Activated T-cell treated with anti-CD3 and anti-CD28 coated beads for 24 hours (primary cell): ENCODE data around the gene GPR61.

Experiments used
- DNase-seq: peaks from one replicate; pipeline ENCODE4 v3.0.0-alpha.2; 2020; ENCODE audit warnings: low read depth

The GPR61 gene

DNA sequence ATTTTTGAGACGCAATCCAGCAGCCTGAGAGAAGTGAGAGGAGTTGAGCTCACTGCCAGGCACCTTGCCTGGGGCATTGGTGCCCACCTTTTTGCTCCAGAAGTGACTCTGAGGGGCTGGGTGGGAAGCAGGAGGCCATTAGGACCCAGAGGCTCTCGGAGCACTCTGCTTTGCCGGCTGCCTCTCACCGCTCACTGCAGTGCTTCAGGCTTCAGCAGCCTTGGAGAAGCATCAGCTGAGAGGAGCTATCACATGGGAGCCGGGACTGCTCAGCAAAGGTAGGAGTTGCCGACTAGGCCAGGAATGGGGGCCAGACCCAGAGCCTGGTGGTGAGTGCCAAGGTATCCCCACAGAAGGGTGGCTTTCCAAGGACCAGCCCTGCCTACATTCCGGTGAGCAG, at the start of gene GPR61:
TSS of gene GPR61 (plus strand) at position 197 of the 400 bp plus-strand sequence. CDS start 3,151 bp downstream, outside the sequence.
- no peak for DNase-seq

DNA sequence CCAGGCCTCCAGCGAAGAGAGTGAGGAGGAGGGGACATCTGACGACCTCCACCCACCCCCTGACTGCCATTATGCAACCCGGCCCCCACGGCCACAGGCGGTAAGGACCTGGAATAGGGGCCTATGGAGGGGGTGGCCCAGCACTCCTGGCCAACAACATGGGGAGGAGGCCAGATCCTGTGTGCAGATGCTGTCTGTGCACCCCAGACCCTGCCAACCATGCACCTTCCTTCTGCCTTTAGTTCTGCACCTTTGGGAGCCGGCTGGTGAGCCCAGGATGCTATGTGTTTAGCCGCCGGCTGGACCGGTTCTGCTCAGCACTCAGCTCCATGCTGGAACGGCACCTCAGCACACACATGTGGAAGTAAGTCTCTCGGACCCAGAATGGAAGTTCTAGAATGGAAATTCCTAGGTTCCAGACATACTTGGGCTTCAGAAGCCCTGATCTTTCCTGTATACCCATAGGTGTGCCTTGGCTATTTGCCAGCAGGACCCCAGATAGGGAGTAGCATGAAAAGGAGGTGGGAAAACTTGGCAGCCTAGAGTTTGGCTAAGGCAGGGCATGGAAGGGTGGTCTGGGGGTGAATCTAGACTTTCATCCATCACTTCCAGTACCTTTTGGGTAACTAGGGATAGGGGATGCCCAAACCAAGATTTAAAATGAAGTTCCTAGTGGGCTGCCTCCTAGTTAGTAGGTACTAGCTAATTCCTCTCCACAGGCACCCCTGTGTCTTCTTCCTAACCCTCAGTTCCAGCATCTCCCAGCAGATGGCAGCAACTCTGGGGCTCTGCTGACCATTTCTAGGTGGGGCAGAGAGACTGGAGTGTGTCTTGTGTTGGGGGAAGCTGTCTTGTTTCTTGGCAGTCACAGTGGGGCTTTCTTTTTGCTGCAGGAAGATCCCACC, 49.4 kb upstream of the GPR61 start:
- peak; percentile 62 for DNase-seq

DNA sequence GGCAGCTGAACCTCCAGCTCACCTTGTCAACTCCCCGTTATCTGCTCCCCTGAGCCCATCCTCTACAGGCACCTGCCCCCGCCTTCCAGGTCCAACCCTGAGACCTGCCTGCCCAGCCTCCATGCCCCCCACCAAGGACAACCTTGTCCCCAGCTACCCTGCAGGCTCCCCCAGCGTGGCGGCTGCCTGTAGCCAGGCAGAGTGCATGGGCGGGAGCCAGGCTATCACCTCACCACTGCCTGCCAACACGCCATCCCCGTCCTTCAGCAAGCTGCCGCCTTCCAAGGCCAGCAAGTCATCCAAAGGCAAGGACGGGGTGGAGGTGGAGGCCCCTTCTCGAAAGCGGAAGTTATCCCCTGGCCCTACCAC, 48.8 kb upstream of the GPR61 start:
- DNase-seq, result no peak

DNA sequence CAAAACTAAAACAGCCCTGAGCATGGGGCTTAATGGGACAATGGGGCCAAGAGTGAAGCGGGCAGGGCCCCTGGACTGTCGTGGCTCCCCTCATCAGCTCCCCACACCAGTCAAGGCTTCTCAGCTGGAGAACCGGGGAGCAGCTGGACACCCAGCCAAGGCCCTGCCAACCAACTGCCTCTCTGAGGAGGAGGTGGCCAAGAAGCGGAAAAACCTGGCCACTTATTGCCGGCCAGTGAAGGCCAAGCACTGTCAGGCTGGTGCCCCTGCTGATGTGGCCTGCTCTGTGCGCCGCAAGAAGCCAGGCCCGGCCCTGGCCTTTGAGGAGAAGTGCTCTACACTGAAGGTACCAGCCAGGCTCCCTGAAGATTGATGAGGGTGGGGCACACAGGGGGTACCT, 48.3 kb upstream of the GPR61 start:
- no peak for DNase-seq

DNA sequence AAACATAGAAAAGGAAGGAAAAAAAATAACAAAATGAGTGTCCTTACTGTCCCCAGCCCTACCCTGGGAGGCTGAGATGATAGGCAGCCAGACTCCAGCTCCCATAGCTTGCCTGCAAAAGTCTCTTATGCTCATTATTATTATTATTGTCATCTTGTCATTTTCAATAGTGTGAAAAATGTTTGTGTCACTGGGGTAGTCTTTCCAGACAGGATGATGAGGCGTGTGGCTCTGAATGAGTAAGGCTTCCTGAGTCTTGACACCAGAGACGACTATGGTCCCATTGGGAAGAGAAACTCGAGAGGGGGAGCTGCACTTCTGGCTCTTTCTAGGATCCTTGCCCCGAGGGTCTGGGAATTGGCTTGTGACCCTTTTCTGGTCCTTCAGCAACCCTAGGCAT, 46.9 kb upstream of the GPR61 start:
- no peak for DNase-seq

- DNase-seq, result no peak
Observed at GRCh38 chr1:109493227-109493626, 46.4 kb upstream of the GPR61 start.

DNA sequence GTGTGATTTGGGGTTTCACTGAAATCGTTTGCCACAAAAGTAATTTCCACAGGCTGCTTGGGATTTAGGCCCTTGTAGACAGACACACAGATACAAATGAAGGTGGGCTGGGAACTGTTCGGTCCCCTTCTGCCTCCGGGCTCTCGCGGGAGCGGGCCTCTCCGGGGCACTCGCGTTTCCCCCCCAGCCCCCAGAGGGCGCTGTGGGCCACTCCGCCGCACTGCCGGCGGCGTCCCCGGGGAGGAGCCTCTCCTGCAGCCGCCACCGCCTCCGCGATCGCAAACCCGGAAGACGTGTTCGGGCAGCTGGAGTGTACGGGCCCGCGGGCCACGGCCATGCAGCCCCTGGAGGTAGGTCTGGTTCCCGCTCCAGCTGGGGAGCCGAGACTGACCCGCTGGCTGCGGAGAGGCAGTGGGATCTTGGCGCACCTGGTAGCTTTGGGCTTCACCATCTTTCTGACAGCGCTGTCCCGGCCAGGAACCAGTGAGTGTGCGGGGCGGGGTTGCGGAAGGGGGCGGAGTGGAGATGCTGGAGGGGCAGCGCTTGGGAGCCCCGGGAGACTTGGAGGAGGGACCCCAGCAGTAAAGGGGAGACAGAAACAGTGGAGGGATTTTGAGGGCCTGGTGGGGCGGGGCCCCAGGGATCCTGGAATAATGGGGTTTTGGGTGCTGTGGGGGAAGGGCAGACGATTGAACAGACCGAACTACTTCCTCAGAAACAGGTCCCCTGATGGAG, 45.7 kb upstream of the GPR61 start, which contains the start of gene CYB561D1:
TSS of gene CYB561D1 (plus strand) at position 290 of the 735 bp plus-strand sequence. CDS start at position 336, 46 bp downstream.
- peak; percentile 83 for DNase-seq

- no peak for DNase-seq
Observed at GRCh38 chr1:109495738-109496137, 43.9 kb upstream of the GPR61 start.

DNA sequence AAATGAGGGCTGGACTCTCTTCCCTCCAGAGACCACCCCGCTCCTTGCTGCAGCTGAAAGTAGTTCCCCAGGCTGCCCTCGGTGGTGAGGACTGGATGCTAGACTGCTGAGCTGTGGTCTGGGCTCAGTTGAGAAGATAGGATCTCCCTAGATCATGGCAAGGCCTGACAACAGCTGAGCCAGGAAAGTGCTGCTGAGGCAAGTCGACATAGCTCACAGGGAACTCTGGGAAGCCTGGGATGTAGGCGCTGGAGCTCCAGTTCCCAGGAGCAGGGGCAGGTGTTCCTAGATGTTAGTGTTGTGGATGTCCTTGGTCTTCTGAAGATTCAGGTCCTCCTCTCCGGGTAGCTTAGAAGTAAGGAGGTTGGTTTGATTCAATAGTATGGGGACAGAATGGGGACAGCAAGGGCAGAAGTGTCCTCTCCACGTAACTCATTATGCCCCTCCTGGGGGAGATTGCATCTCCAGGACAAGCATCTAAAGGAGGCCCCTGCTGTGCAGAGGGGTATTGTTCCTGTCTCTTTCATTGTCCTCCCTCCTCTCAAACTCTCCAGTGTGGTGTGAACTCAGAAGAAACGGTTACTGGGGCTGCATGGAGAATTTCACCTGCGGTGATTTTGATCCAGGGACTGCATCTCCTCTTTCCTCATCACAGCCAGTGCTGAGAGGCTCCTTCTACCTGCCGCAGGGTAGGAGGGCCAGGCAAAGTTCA, 42.1 kb upstream of the GPR61 start:
- DNase-seq, result no peak

DNA sequence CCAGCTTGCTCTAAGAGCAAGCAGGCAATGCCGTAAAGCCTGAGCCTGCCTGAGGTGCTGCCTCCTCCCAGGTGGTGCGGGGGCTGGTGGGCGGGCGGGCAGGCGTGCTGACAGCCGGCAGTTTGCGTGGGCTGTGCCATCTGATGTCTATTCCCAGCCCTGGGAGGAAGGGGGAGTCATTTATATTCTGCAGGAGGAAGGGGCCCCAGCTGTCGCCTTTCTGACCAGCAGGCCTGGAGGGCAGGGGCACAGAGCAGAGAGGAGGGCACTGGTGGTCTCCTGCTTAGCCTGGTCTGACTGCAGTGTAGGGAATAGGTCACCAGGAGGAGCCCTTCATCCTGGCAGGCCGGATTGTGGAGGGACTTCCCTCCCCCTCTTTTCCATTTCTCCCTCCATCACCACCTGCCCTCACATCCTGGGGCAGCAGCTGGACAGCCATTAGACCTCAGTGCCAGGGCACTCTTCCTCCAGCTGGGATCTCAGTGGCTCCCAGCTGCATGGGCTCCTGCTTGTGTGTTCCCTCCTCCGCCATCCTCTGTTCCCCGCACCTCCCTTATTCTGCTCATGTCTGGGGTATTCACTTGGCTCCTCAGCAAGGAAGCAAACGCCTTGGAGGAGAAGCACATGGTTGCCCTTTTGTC, 41.4 kb upstream of the GPR61 start:
- DNase-seq, result no peak

- no peak for DNase-seq
Observed at GRCh38 chr1:109499081-109499480, 40.6 kb upstream of the GPR61 start.

DNA sequence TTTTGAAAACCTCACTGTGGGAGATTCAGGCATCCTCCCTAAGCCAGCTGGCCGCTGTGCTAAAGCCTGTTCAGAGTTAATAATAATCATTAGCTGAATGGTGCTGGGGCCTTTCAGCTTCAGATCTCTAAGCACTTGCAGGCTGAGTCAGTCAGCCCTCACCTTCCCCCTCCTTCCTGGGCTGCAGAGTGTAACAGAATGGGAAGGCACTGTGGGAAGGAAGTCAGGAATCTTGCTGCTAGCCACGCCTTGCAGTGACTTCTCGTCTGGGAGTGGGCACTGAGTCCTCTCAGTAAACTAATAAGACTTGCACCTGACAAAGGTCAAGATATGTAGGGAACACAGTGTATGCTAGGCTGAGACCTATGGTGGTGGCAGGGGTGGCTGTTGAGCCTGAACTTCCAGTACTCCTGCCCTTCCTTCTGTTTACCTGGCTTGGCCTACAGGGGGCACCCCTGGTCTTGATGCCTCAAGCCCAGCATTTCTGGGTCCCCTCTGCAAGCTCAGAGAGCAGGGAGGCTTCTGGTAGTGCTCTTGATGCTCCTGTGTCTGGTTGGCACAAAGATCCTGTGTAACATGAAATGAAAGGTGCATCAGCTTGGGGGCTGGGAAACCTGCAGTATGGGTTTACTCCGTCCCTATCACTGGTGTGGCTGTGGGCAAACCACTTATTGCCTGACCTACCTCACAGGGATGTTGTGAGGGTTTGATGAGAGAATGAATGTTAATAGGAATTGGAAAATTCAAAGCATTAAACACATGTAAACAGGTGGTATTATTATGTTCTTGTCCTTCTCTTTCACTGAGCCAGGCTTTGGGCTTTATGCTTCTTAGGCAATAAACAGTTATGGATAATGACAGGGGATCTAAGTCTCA, 39.8 kb upstream of the GPR61 start:
- no peak for DNase-seq

GRCh38 chr1:109500941-109501381, 38.7 kb upstream of the GPR61 start:
- no peak for DNase-seq

- no peak for DNase-seq
Observed at GRCh38 chr1:109501644-109502363, 37.9 kb upstream of the GPR61 start.

GRCh38 chr1:109502364-109502851, 37.3 kb upstream of the GPR61 start:
- no peak for DNase-seq

- DNase-seq, result no peak
Observed at GRCh38 chr1:109503935-109504334, 35.7 kb upstream of the GPR61 start.

GRCh38 chr1:109504974-109505373, 34.7 kb upstream of the GPR61 start:
- no peak for DNase-seq

DNA sequence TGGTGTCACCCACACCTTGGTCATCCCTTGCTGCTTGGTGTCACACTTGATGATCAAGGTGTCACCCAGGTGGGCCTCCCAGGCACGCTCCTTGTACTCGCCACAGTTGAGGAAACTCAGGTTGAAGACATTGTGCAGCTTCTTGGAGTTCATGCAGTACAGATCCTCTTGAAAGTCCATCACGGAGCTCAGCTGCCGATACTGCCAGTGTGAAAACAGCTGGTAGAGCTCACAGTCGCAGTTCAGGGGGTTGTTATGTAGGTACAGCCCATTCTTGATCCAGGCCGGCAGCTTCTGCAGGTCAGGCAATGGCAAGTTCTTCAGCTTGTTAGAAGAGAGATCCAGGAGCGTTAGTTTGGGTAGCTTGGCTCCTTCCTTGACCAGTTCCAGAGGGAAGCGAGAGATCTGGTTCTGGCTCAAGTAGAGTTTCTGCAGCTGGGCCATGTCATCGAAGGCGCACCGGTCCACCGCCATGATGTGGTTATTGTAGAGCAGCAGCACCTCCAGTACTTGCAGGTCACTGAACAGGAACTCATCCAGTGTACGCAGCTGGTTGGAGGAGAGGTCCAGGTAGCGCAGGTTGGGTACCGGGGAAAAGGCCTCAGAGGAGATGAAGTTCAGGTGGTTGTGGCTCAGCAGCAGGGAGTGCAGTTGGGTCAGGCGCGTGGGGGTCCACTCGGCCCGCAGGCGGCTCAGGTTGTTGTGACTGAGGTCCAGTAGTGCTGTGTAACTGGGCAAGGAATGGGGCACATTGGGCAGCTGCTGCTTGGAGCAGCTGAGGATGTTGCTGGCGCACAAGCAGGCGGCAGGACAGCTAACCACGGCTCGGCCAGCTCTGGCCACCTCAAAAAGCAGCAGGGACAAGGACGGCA, 31.4 kb upstream of the GPR61 start:
- DNase-seq, result no peak

DNA sequence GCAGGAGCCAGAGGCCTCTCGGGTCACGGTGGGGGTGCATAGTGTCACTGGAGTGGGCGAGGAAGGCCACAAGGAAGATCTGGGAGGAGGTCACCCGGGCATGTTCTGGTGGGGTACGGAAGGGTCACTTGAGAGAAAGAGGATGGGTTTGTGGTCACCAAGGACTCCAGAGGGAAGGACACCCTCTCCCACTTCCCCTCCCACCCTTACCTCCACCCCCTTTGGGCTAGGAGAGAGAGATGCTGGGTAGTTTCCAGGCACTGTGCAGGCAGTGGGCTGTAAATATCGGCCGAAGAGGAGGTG, 30.8 kb upstream of the GPR61 start:
- no peak for DNase-seq
